NB4 (cell line): Measurements from ENCODE around the gene SMIM13.
A peak's percentile ranks its signal among the peaks of the same experiment; 100 is the strongest.

ENCODE experiments used
- DNase-seq: peaks from one replicate; pipeline ENCODE4 v3.0.0; 2010; ENCODE audit warnings: low read depth
- H3K4me3 ChIP-seq: one replicate; pipeline ENCODE4 v1.5.1; 2011; ENCODE audit warnings: mild to moderate bottlenecking, low read depth, low read length, moderate library complexity
- MYC ChIP-seq: IDR thresholded peaks from 2 replicates; pipeline ENCODE4 v1.6.1; 2011; ENCODE audit warnings: low read depth, low read length
- POLR2A ChIP-seq: IDR thresholded peaks from 2 replicates; pipeline ENCODE4 v1.6.1; 2011; ENCODE audit warnings: mild to moderate bottlenecking; ENCODE audit not compliant: insufficient read length; ENCODE audit errors: extremely low read depth
- TF ChIP-seq, protein P1 (sequence below): IDR thresholded peaks from one replicate; pipeline ENCODE4 v1.5.1; 2012; ENCODE audit warnings: low read depth, low read length
- TF ChIP-seq, protein P2 (sequence below): IDR thresholded peaks from 2 replicates; pipeline ENCODE4 v1.6.1; 2011; ENCODE audit warnings: low read depth, low read length

SMIM13 gene

GRCh38 chr6:11140056-11140455, 46.4 kb downstream of the SMIM13 start:
- no peak overlapping the region for H3K4me3 ChIP-seq
- TF ChIP-seq, protein P1, sequence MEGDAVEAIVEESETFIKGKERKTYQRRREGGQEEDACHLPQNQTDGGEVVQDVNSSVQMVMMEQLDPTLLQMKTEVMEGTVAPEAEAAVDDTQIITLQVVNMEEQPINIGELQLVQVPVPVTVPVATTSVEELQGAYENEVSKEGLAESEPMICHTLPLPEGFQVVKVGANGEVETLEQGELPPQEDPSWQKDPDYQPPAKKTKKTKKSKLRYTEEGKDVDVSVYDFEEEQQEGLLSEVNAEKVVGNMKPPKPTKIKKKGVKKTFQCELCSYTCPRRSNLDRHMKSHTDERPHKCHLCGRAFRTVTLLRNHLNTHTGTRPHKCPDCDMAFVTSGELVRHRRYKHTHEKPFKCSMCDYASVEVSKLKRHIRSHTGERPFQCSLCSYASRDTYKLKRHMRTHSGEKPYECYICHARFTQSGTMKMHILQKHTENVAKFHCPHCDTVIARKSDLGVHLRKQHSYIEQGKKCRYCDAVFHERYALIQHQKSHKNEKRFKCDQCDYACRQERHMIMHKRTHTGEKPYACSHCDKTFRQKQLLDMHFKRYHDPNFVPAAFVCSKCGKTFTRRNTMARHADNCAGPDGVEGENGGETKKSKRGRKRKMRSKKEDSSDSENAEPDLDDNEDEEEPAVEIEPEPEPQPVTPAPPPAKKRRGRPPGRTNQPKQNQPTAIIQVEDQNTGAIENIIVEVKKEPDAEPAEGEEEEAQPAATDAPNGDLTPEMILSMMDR: no peak
- TF ChIP-seq POLR2A (no peak), MYC (no peak)
- TF ChIP-seq, protein P2, sequence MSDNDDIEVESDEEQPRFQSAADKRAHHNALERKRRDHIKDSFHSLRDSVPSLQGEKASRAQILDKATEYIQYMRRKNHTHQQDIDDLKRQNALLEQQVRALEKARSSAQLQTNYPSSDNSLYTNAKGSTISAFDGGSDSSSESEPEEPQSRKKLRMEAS: no peak

DNA sequence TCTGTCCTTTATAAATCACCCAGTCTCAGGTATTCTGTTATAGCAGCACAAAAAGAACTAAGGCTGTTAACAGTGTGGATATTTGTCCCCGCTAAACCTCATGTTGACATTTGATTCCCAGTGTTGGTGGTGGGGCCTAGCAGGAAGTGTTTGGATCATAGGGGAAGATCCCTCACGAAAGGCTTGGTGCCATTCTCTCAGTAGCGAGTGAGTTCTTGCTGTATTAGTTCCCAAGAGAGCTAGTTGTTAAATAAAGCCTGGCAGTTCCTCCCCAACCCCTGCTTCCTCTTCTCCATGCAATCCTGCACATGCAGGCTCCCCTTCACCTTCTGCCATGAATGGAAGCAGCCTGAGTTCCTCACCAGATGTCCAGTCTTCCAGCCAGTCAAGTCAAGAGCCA, 47.7 kb downstream of the SMIM13 start:
- peak; percentile 60 for DNase-seq
- no peak overlapping the region for H3K4me3 ChIP-seq
- TF ChIP-seq POLR2A (no peak), MYC (no peak)
- TF ChIP-seq, protein P2: no peak
- TF ChIP-seq, protein P1: no peak

More at GRCh38 chr6:11140056-11140455, 46.4 kb downstream of the SMIM13 start:
- DNase-seq: no peak

DNA sequence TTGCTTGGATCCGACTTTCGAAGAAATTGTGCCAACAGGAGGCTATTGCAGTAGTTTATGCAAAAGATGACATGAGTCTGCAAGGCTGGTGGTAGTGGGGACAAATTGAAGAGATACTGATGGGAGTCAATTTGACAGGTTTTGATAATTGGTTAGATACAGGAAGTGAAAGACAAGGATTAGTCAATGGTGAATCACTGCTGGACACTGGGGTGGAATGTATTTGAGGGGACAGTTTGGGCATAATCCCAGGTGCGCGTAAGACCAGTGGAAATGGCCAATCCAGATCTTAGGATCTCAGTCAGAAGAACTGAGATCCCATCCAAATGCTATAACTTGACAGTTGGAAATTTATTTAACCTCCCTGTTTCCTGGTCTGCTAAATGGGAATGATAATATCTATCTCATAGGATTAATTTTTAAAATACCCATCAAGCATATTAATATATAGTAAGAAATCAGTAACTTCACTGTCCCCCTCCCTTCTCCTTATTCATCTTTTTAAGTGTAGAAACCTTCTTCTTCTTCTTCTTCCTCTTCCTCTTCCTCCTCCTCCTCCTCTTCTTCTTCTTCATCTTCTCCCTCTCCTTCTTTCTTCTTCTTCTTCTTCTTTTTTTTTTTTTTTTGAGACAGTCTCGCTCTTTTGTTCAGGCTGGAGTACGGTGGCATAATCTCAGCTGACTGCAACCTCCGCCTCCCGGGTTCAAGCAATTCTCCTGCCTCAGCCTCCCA, 48.8 kb downstream of the SMIM13 start:
- no peak for DNase-seq
- no peak for TF ChIP-seq POLR2A
- TF ChIP-seq, protein P2: no peak
- no peak for TF ChIP-seq MYC
- TF ChIP-seq, protein P1: no peak
- no peak overlapping the region for H3K4me3 ChIP-seq

DNA sequence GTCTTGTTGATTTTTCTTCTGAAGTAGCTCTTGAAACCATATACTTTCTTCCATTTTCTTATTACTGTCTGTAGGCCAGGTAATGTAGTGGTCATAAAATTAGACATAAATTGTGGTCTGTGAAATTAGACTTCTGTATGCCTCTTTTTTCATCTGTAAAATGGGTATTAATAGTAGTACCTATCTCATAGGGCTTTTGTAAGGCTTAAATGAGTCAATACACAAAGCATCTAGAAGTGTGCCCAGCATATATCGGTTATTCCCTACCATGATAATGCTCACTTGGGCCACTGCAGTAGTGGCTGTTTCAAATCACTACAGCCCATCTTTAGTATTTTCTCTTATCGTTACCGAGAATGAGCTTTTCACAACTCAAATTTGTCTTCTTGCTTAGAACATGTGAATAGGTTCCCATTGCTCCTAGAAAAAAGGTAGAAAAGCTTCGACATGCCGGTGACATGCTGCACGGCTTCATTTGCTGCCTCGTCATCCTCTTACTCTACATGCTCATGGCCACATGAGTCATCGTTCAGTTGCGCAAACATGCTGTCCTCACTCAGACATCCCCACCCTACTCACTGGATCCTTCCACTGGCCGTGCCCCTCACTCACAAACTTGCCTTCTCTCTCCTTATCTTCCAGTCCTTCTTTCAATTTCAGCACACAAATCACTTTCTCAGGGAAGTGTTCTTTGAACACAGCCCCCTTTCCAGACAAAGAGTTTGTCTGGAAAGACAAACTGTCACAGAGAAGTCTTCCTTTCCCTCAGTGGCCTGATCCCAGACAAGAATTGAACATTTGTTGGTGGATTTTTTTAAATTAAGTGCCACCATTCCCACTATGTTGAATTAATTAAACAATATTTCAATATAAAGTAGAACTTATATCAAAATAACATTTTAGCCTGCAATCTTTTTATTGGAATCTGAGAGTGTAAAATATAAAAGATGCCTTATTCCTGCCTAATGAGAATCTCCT, 50.0 kb downstream of the SMIM13 start:
- peak; percentile 96 for DNase-seq
- H3K4me3 ChIP-seq: no peak overlapping the region
- TF ChIP-seq POLR2A (no peak), MYC (peak; percentile 87)
- TF ChIP-seq, protein P2: peak; percentile 95

GRCh38 chr6:11144393-11144851, 50.8 kb downstream of the SMIM13 start:
- no peak for TF ChIP-seq POLR2A
- TF ChIP-seq MYC: 0 out of 2 replicates have a peak, but pooled peaks have one; percentile 16
- TF ChIP-seq, protein P2: peak; percentile 82
- TF ChIP-seq, protein P1: peak; percentile 95
- H3K4me3 ChIP-seq: no peak overlapping the region
- peak; percentile 86 for DNase-seq
